Measurements from ENCODE around the gene FHIT. TPM values are rescaled to one million over a fixed set of nuclear protein-coding genes. Genes with fewer than 3 reads are reported as not detected.

Gene FHIT
- total and polyA plus RNA-seq, 8 donors, result 1.8 to 10.6 (median 7.1) TPM

- 69 to 90% (median 72%) methylated on average over 2 of the region's 2 CpGs for WGBS, 5 donors
- no peaks in the 10 kb centered on the region for H3K27me3 ChIP-seq
- TF ChIP-seq POLR2AphosphoS5 (IDR thresholded peaks at IDR 0.05), result no peak
- no peak for TF ChIP-seq EP300 (IDR thresholded peaks at IDR 0.05)
- TF ChIP-seq POLR2A (IDR thresholded peaks at IDR 0.05), result no peak
- no peak for TF ChIP-seq CTCF (IDR thresholded peaks at IDR 0.05)
Measured at GRCh38 chr3:60884005-60884404, 367.2 kb downstream of the FHIT start.

GRCh38 chr3:60877188-60877587 is 374.1 kb downstream of the FHIT start:
- TF ChIP-seq POLR2AphosphoS5 (IDR thresholded peaks at IDR 0.05), result no peak
- TF ChIP-seq CTCF (IDR thresholded peaks at IDR 0.05), result no peak
- TF ChIP-seq POLR2A (IDR thresholded peaks at IDR 0.05), result no peak
- TF ChIP-seq EP300 (IDR thresholded peaks at IDR 0.05), result no peak
- Histone ChIP-seq H3K36me3 (no peaks in the 10 kb centered on the region), H3K4me3 (no peak overlapping the region), H3K9me3 (peaks cover under 1 to 18% (median 8%) of the 10 kb centered on the region in 4 donors), H3K27ac (no peak overlapping the region), H3K4me1 (no peaks in the 10 kb centered on the region), H3K27me3 (no peaks in the 10 kb centered on the region)
- no peak for DNase-seq
- 89 to 100% (median 100%) methylated on average over 1 of the region's 1 CpG for WGBS, 5 donors
- intact Hi-C loops (cut with DNase I; ENCODE audit: low total_unique reads), result no loop called here

More at GRCh38 chr3:60884005-60884404, 367.2 kb downstream of the FHIT start:
- no peaks in the 10 kb centered on the region for H3K36me3 ChIP-seq
- H3K9me3 ChIP-seq, result peaks cover 3 to 30% (median 12%) of the 10 kb centered on the region in 4 donors
- no peaks in the 10 kb centered on the region for H3K4me1 ChIP-seq
- H3K27ac ChIP-seq, result no peak overlapping the region
- DNase-seq, result no peak
- no peak overlapping the region for H3K4me3 ChIP-seq
- intact Hi-C loops (cut with DNase I; ENCODE audit: low total_unique reads), result no loop called here

- intact Hi-C loops (cut with DNase I; ENCODE audit: low total_unique reads), result no loop called here
- WGBS, 5 donors, result 95 to 99% (median 95%) methylated on average over 3 of the region's 3 CpGs
- Histone ChIP-seq H3K9me3 (peaks cover 0 to 14% (median 3%) of the 10 kb centered on the region in 4 donors), H3K4me3 (no peak overlapping the region), H3K27ac (no peak overlapping the region), H3K36me3 (no peaks in the 10 kb centered on the region), H3K4me1 (no peaks in the 10 kb centered on the region), H3K27me3 (no peaks in the 10 kb centered on the region)
- TF ChIP-seq POLR2A (IDR thresholded peaks at IDR 0.05) (no peak), POLR2AphosphoS5 (IDR thresholded peaks at IDR 0.05) (no peak), EP300 (IDR thresholded peaks at IDR 0.05) (no peak), CTCF (IDR thresholded peaks at IDR 0.05) (no peak)
- no peak for DNase-seq
Measured at GRCh38 chr3:60870396-60870795, 380.9 kb downstream of the FHIT start.

- no peaks in the 10 kb centered on the region for H3K27me3 ChIP-seq
- no peak overlapping the region for H3K27ac ChIP-seq
- H3K4me3 ChIP-seq, result no peak overlapping the region
- H3K9me3 ChIP-seq, result peaks cover 0 to 14% (median 3%) of the 10 kb centered on the region in 4 donors
- no peaks in the 10 kb centered on the region for H3K4me1 ChIP-seq
- no peak for TF ChIP-seq EP300 (IDR thresholded peaks at IDR 0.05)
- no peak for TF ChIP-seq POLR2A (IDR thresholded peaks at IDR 0.05)
- no peak for TF ChIP-seq POLR2AphosphoS5 (IDR thresholded peaks at IDR 0.05)
- TF ChIP-seq CTCF (IDR thresholded peaks at IDR 0.05), result no peak
- no peaks in the 10 kb centered on the region for H3K36me3 ChIP-seq
- intact Hi-C loops (cut with DNase I; ENCODE audit: low total_unique reads), result no loop called here
- DNase-seq, result no peak
Measured at GRCh38 chr3:60867200-60867599, 384.1 kb downstream of the FHIT start.
